Endothelial cell of umbilical vein (primary cell): ENCODE data around the gene PXT1. TPM values are rescaled to one million over a fixed set of nuclear protein-coding genes. Genes with fewer than 3 reads are reported as not detected.

Source experiments
- BruUV-seq: library from RNA; stranded (reverse); fragments of 400-500 nt; replicated peaks from 2 replicates; lab custom pipeline; 2021; lab: Mats Ljungman, UMichigan
- CTCF ChIA-PET: fragments of 300-600, 350-600 bp; sonication (Branson Sonifier 250); formaldehyde crosslinking; loops from one replicate; lab custom pipeline; 2021; ENCODE audit warnings: antibody characterized with exemption, inconsistent platforms; lab: Charles Lee
- POLR2A ChIA-PET: fragments of 300-600, 350-600 bp; sonication (Branson Sonifier 250); formaldehyde crosslinking; loops from one replicate; lab custom pipeline; 2021; ENCODE audit warnings: antibody characterized with exemption, inconsistent platforms; lab: Charles Lee
- DNase-seq: peaks from one replicate; pipeline ENCODE4 v3.0.0-alpha.2; 2011; ENCODE audit warnings: low read depth, low spot score
- FAIRE-seq: peaks from 2 replicates; lab custom pipeline; 2011; peaks lifted over from hg19 to GRCh38; lab: Jason Lieb, UNC
- H2AFZ ChIP-seq: 2 replicates; pipeline ENCODE4 v1.6.0; 2012; ENCODE audit warnings: low read depth, low read length, control low read depth, inconsistent platforms
- H3K27ac ChIP-seq: 2 replicates; pipeline ENCODE4 v1.5.1; 2011; ENCODE audit warnings: low read depth, mild to moderate bottlenecking, control low read depth, low read length, moderate library complexity; ENCODE audit not compliant: insufficient read depth
- H3K27me3 ChIP-seq, 2 experiments: 2 replicates each; pipeline versions ENCODE4 v1.6.0 to v1.6.1; 2011; ENCODE audit warnings: low read length in 2 of 2, mixed read lengths in 1 of 2; ENCODE audit not compliant: control insufficient read depth in 2 of 2, insufficient read depth in 2 of 2
- H3K36me3 ChIP-seq, 2 experiments: 2 replicates in 1 of 2; 3 replicates in 1 of 2; pipeline ENCODE4 v1.5.1; 2011; ENCODE audit warnings: low read length in 2 of 2, mild to moderate bottlenecking in 1 of 2, moderate library complexity in 1 of 2; ENCODE audit not compliant: control insufficient read depth in 2 of 2, insufficient read depth in 2 of 2; ENCODE audit errors: extremely low read depth in 1 of 2
- H3K4me1 ChIP-seq: 3 replicates; pipeline ENCODE4 v1.5.1; 2011; ENCODE audit warnings: mild to moderate bottlenecking, low read length; ENCODE audit not compliant: control insufficient read depth, insufficient read depth; ENCODE audit errors: extremely low read depth
- H3K4me2 ChIP-seq: 2 replicates; pipeline ENCODE4 v1.6.1; 2011; ENCODE audit warnings: low read length, control low read depth, mixed read lengths; ENCODE audit not compliant: insufficient read depth
- H3K4me3 ChIP-seq, 3 experiments: fragments of 200-600 bp in 1 of 3; sonication (generic), shearing (Covaris generic) in 1 of 3; replicated peaks in 1 of 3; 2 replicates each; pipeline ENCODE4 v1.5.1; 2011 to 2016; ENCODE audit warnings: control low read depth in 3 of 3, low read length in 3 of 3, mild to moderate bottlenecking in 2 of 3, inconsistent platforms in 1 of 3, low read depth in 1 of 3, moderate library complexity in 1 of 3; ENCODE audit not compliant: insufficient read depth in 1 of 3
- H3K79me2 ChIP-seq: 2 replicates; pipeline ENCODE4 v1.6.0; 2012; ENCODE audit warnings: low read length, inconsistent platforms; ENCODE audit not compliant: control insufficient read depth, insufficient read depth
- H3K9ac ChIP-seq: replicated peaks from 2 replicates; pipeline ENCODE3; 2011; ENCODE audit warnings: low read length, control low read depth; ENCODE audit not compliant: insufficient read depth; ENCODE audit errors: extremely low read depth
- H3K9me1 ChIP-seq: replicated peaks from 3 replicates; pipeline ENCODE4 v1.6.0; 2011; ENCODE audit warnings: mild to moderate bottlenecking, low read length; ENCODE audit not compliant: control insufficient read depth, insufficient read depth; ENCODE audit errors: extremely low read depth
- H3K9me3 ChIP-seq: replicated peaks from 2 replicates; pipeline ENCODE4 v1.5.1; 2012; ENCODE audit warnings: low read length, inconsistent platforms; ENCODE audit not compliant: control insufficient read depth, insufficient read depth
- H4K20me1 ChIP-seq: replicated peaks from 2 replicates; pipeline ENCODE3; 2011; ENCODE audit warnings: mild to moderate bottlenecking, low read length; ENCODE audit not compliant: control insufficient read depth, insufficient read depth; ENCODE audit errors: extremely low read depth
- GATA2 ChIP-seq: IDR thresholded peaks from 2 replicates; pipeline ENCODE4 v1.7.0; 2011; ENCODE audit warnings: low read depth, mild to moderate bottlenecking, moderate library complexity, mixed read lengths, low read length; ENCODE audit not compliant: insufficient read length, insufficient read depth
- JUN ChIP-seq: IDR thresholded peaks from 2 replicates; pipeline ENCODE4 v1.6.1; 2011; ENCODE audit warnings: borderline replicate concordance, low read depth; ENCODE audit not compliant: insufficient read length, insufficient read depth
- MAX ChIP-seq: IDR thresholded peaks from 2 replicates; pipeline ENCODE4 v1.6.1; 2011; ENCODE audit not compliant: insufficient read depth, insufficient read length
- MYC ChIP-seq: IDR thresholded peaks from one replicate; pipeline ENCODE4 v1.6.1; 2011; ENCODE audit warnings: mild to moderate bottlenecking, low read depth, low read length
- POLR2AphosphoS5 ChIP-seq: IDR thresholded peaks from 2 replicates; pipeline ENCODE4 v1.6.1; 2012; ENCODE audit warnings: low read depth, mild to moderate bottlenecking, control low read depth, low read length, moderate library complexity; ENCODE audit not compliant: insufficient read depth
- dilution Hi-C: fragments of 300-500 bp; cut with MboI; formaldehyde crosslinking; loops from one replicate; pipeline ENCODE4 v1.15.0; 2019; ENCODE audit warnings: low sequenced_read_pairs; ENCODE audit not compliant: extremely low pct_ligation_motif_present
- intact Hi-C: fragments of 100-400 bp; cut with micrococcal nuclease; formaldehyde crosslinking; loops from one replicate; pipeline ENCODE4 v1.10.0; 2022
- polyA plus RNA-seq, 4 experiments: library from polyadenylated mRNA; depleted of rRNA in 3 of 4; stranded (reverse) in 3 of 4; unstranded in 1 of 4; fragments of >200 nt; gene quantifications; 2 replicates each; pipeline versions ENCODE4 v1.2.1 to v1.2.3, GENCODE V29; 2011 to 2012; ENCODE audit warnings: missing spikeins in 1 of 4
- total RNA-seq: library from RNA; stranded (reverse); gene quantifications from 2 replicates; pipeline ENCODE4 v1.2.3, GENCODE V29; 2021

Gene PXT1
- total and polyA plus RNA-seq, 2 donors (not counting 3 experiments of a cell fraction or from before 2014, with no cell fraction given) = not detected

DNA sequence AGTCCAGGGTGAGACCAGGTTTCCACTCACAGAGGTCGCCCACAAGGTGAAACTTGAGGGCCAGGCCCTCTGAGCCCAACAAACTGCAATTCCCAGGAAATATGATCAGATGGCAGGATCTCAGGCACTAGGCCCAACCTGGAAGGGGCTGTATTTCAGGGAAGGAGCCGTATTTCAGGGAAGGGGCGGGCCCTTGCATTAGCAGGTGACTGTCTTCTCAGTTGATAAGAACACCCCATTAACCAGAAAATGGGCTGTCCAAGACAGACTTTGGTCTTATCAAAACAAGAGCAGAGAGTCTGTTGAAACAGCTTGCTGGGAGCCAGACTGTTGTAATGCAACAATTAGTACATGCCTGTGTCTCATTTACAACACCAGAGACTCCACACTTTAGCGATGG, 95.0 kb downstream of the PXT1 start:
- no peak for DNase-seq
- BruUV-seq = no TSS peak
- Histone ChIP-seq H3K36me3 (no peaks in the 10 kb centered on the region), H3K4me2 (no peak overlapping the region), H3K9me1 (no peaks in the 10 kb centered on the region), H3K4me1 (peaks cover 31% of the 10 kb centered on the region), H3K4me3 (no peak overlapping the region), H2AFZ (no peak overlapping the region), H3K9ac (no peak overlapping the region), H4K20me1 (no peaks in the 10 kb centered on the region), H3K27me3 (peaks cover 4 to 23% of the 10 kb centered on the region in 2 experiments), H3K27ac (no peak overlapping the region), H3K79me2 (no peaks in the 10 kb centered on the region), H3K9me3 (no peaks in the 10 kb centered on the region)
- ChIA-PET CTCF (interaction anchor here (1.0 to 13.2 kb wide), 3 partner anchors 12 to 20 kb away, joined by 3 to 373 read pairs (median 4); no protein-coding TSS in a partner anchor), POLR2A (no interaction called here)
- TF ChIP-seq POLR2AphosphoS5 (no peak), MYC (no peak)
- dilution Hi-C loops = no loop called here
- no peak for FAIRE-seq
- intact Hi-C loops = no loop called here

GRCh38 chr6:36346486-36347273, 96.0 kb downstream of the PXT1 start:
- H3K9me1 ChIP-seq = no peaks in the 10 kb centered on the region
- BruUV-seq = no TSS peak
- FAIRE-seq = no peak
- no peaks in the 10 kb centered on the region for H3K36me3 ChIP-seq
- H3K9ac ChIP-seq = no peak overlapping the region
- no peak overlapping the region for H2AFZ ChIP-seq
- H3K4me1 ChIP-seq = peaks cover 28% of the 10 kb centered on the region
- intact Hi-C loops (no loop called here), dilution Hi-C loops (no loop called here)
- H3K27me3 ChIP-seq = peaks cover 8 to 28% of the 10 kb centered on the region in 2 experiments
- TF ChIP-seq MAX (no peak), MYC (no peak), JUN (no peak), GATA2 (no peak)
- no peak overlapping the region for H3K4me2 ChIP-seq
- H3K4me3 ChIP-seq = no peak overlapping the region
- no peaks in the 10 kb centered on the region for H3K79me2 ChIP-seq
- no peaks in the 10 kb centered on the region for H4K20me1 ChIP-seq
- H3K27ac ChIP-seq = no peak overlapping the region
- no peak for DNase-seq
- POLR2A ChIA-PET = no interaction called here
- no peaks in the 10 kb centered on the region for H3K9me3 ChIP-seq
- CTCF ChIA-PET = interaction anchor here (1.0 to 13.2 kb wide), 3 partner anchors 13 to 44 kb away, joined by 3 to 373 read pairs (median 4); no protein-coding TSS in a partner anchor
